PFSK-1 (cell line): ENCODE measurements around the gene RPF1.

Experiments used
- REST ChIP-seq, 2 experiments: IDR thresholded peaks; 2 replicates each; pipeline versions ENCODE4 v1.6.1 to v1.8.0; 2011 to 2012; ENCODE audit warnings: low read depth in 2 of 2, low read length in 2 of 2, control low read depth in 1 of 2, inconsistent platforms in 1 of 2, mild to moderate bottlenecking in 1 of 2, moderate library complexity in 1 of 2; ENCODE audit not compliant: insufficient read depth in 1 of 2
- TAF1 ChIP-seq: IDR thresholded peaks from 2 replicates; pipeline ENCODE4 v1.6.1; 2012; ENCODE audit warnings: low read length, control low read depth, borderline replicate concordance; ENCODE audit not compliant: insufficient read depth

GRCh38 chr1:84541679-84542078 lies 62.6 kb downstream of the RPF1 start:
- TF ChIP-seq REST (IDR thresholded peaks at IDR 0.05; ENCODE audit: insufficient read depth in 1 of 2, low read depth in 2 of 2, low read length in 2 of 2) (no peak), TAF1 (no peak)
